Adrenal gland (tissue), 12 donors: Measurements from ENCODE around the gene SMNDC1. TPM values are rescaled to one million over a fixed set of nuclear protein-coding genes. Genes with fewer than 3 reads are reported as not detected.
A peak's percentile ranks its signal among the peaks of the same experiment; 100 is the strongest.

Experiments
- DNase-seq, 7 donors: peaks; one replicate each; pipeline ENCODE4 v3.0.0-alpha.2; 2019 to 2020
- H3K27ac ChIP-seq, 5 donors: fragments of 200-600 bp; sonication (generic) in 4 of 5; 1 replicate in 3 of 5; 2 replicates in 2 of 5; pipeline versions ENCODE4 v1.5.1 to v1.8.0; 2016 to 2020; ENCODE audit warnings: mild to moderate bottlenecking in 1 of 5
- H3K27me3 ChIP-seq: fragments of 200-600 bp; 2 replicates; pipeline ENCODE4 v1.8.0; 2021
- H3K36me3 ChIP-seq, 2 donors: fragments of 200-600 bp; replicated peaks in 1 of 2; 1 replicate in 1 of 2; 2 replicates in 1 of 2; pipeline versions ENCODE4 v1.5.1 to v1.8.0; 2018 to 2022
- H3K4me1 ChIP-seq, 2 donors: fragments of 200-600 bp; replicated peaks in 1 of 2; 1 replicate in 1 of 2; 2 replicates in 1 of 2; pipeline versions ENCODE4 v1.5.1 to v1.8.0; 2018 to 2021
- H3K4me3 ChIP-seq, 4 donors: fragments of 200-600 bp; sonication (generic) in 3 of 4; one replicate each; pipeline ENCODE4 v1.5.1; 2016 to 2018
- H3K9me3 ChIP-seq, 3 donors: fragments of 200-600 bp; sonication (generic) in 1 of 3; replicated peaks in 1 of 3; 1 replicate in 2 of 3; 2 replicates in 1 of 3; pipeline versions ENCODE4 v1.5.1 to v1.8.0; 2016 to 2021
- POLR2A ChIP-seq, 2 donors: fragments of 450-650 bp; IDR thresholded peaks; one replicate each; pipeline ENCODE4 v1.6.1; 2017; ENCODE audit warnings: antibody characterized with exemption in 2 of 2, mild to moderate bottlenecking in 2 of 2, moderate library complexity in 1 of 2
- WGBS, 4 donors: extraction: QIAGEN DNeasy Blood & Tissue Kit in 2 of 4; methylation state at CpG; one replicate each; pipeline versions ENCODE4 v1.1.5 to v1.1.7; 2013 to 2017; 5-methylcytosine and 5-hydroxymethylcytosine counted together
- intact Hi-C, 2 donors: fragments of 100-400 bp; cut with DNase I; formaldehyde crosslinking; loops; one replicate each; pipeline versions ENCODE4 v1.14.1 to v1.15.0; 2022 to 2023
- polyA plus RNA-seq, 3 donors: library from polyadenylated mRNA; stranded (reverse); fragments of 200-250 nt in 2 of 3; fragments of 350-450 nt in 1 of 3; fragmentation: Illumina TruSeq in 1 of 3; extraction: RNeasy Lipid Tissue Mini Kit (QIAGEN cat#74804) in 1 of 3; gene quantifications; one replicate each; pipeline ENCODE4 v1.2.3, GENCODE V29; 2013 to 2014
- total RNA-seq, 9 donors: library from RNA; depleted of rRNA in 4 of 9; stranded (reverse); fragments of >200 nt in 4 of 9; fragments of 120-200 nt in 1 of 9; fragmentation: NEBNext Ultra II Directional in 1 of 9; extraction: Animal tissue kit (Norgen Biotek cat#: 25700) in 1 of 9; gene quantifications; one replicate each; pipeline versions ENCODE4 v1.1.0 to v1.2.4, GENCODE V29; 2013 to 2023
- TF ChIP-seq, protein P1 (sequence below), 6 experiments: fragments of 450-650 bp in 4 of 6; fragments of 200-600 bp in 2 of 6; sonication (generic) in 1 of 6; IDR thresholded peaks; 1 replicate in 5 of 6; 2 replicates in 1 of 6; pipeline versions ENCODE4 v1.5.1 to v1.8.0; 2016 to 2021; ENCODE audit warnings: antibody characterized with exemption in 6 of 6, mild to moderate bottlenecking in 2 of 6, moderate library complexity in 1 of 6
- donor health status: healthy with polysubstance abuse.
- donor health status: Bipolar disorder and iron deficiency.
- donor health status: DM: yes; HTN: yes; CAD: no.
- donor health status: DM: no; HTN: no; CAD: no.
- donor health status: DM: no; HTN: no; CAD: no.
- donor health status: DM: yes; HTN: yes; CAD: no.

Gene SMNDC1
- total and polyA plus RNA-seq, 12 donors = 3.7 to 34.4 (median 9.9) TPM

- TF ChIP-seq POLR2A (IDR thresholded peaks at IDR 0.05) = no peak
- TF ChIP-seq, protein P1, sequence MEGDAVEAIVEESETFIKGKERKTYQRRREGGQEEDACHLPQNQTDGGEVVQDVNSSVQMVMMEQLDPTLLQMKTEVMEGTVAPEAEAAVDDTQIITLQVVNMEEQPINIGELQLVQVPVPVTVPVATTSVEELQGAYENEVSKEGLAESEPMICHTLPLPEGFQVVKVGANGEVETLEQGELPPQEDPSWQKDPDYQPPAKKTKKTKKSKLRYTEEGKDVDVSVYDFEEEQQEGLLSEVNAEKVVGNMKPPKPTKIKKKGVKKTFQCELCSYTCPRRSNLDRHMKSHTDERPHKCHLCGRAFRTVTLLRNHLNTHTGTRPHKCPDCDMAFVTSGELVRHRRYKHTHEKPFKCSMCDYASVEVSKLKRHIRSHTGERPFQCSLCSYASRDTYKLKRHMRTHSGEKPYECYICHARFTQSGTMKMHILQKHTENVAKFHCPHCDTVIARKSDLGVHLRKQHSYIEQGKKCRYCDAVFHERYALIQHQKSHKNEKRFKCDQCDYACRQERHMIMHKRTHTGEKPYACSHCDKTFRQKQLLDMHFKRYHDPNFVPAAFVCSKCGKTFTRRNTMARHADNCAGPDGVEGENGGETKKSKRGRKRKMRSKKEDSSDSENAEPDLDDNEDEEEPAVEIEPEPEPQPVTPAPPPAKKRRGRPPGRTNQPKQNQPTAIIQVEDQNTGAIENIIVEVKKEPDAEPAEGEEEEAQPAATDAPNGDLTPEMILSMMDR (IDR thresholded peaks at IDR 0.05) = no peak
Measured at GRCh38 chr10:110343947-110344346, 39.2 kb upstream of the SMNDC1 start.

DNA sequence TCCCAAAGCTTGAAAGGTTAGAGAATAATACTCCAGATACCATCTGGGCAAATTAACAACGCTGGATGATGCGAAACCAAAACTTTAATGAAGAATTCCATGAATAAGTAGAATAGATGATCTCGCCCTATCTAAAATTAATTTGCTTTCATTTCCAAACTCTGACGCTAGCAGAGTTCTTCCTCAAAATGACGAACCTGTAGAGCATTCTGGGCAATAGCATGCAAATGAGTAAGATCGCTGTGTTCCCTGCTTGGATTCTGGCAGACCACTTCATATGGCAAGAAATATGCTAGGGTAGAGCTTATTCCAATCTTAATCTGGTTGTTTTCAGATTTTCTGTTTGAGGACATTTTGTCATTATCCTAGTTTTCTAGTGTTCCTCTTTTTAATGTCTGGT lies 36.1 kb upstream of the SMNDC1 start:
- H3K36me3 ChIP-seq = no peaks in the 10 kb centered on the region

More at GRCh38 chr10:110343947-110344346, 39.2 kb upstream of the SMNDC1 start:
- Histone ChIP-seq H3K4me3 (no peak overlapping the region), H3K4me1 (no peaks in the 10 kb centered on the region), H3K27ac (no peak overlapping the region), H3K9me3 (no peaks in the 10 kb centered on the region), H3K27me3 (no peaks in the 10 kb centered on the region), H3K36me3 (no peaks in the 10 kb centered on the region)
- 80 to 90% (median 83%) methylated on average over 5 of the region's 5 CpGs for WGBS, 4 donors
- no peak for DNase-seq
- intact Hi-C loops = no loop called here

DNA sequence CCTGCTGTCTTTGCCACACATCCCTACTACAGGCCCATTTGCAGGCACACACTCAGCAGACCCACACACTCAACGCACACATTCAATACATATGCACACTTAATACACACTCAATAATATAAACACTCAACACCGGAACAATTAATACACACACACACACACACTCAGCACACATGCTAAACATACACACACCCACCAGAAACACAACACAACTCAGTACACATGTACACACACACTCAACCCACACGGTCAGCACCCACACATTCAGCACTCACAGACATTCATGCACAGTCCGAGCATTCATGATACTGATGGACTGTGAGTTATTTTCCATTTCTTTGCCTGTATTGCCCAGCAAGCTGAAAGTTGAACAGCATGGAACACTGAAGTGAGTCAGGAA lies 35.4 kb upstream of the SMNDC1 start:
- no peak for DNase-seq
- Histone ChIP-seq H3K9me3 (no peaks in the 10 kb centered on the region), H3K36me3 (no peaks in the 10 kb centered on the region), H3K27me3 (no peaks in the 10 kb centered on the region), H3K4me3 (no peak overlapping the region), H3K4me1 (peaks cover 10 to 18% of the 10 kb centered on the region in 2 donors), H3K27ac (no peak overlapping the region)
- intact Hi-C loops = no loop called here
- TF ChIP-seq, protein P1 (IDR thresholded peaks at IDR 0.05) = no peak
- TF ChIP-seq POLR2A (IDR thresholded peaks at IDR 0.05) = no peak
- WGBS, 4 donors = 92 to 99% (median 93%) methylated on average over 4 of the region's 4 CpGs

More for the DNA sequence above, 36.1 kb upstream of the SMNDC1 start:
- TF ChIP-seq, protein P1 (IDR thresholded peaks at IDR 0.05) = no peak
- TF ChIP-seq POLR2A (IDR thresholded peaks at IDR 0.05) = no peak
- WGBS, 4 donors = 84 to 87% (median 86%) methylated on average over 6 of the region's 6 CpGs
- H3K27ac ChIP-seq = no peak overlapping the region
- no peak overlapping the region for H3K4me3 ChIP-seq
- intact Hi-C loops = no loop called here
- H3K9me3 ChIP-seq = no peaks in the 10 kb centered on the region
- H3K4me1 ChIP-seq = peaks cover 10 to 15% of the 10 kb centered on the region in 2 donors
- no peaks in the 10 kb centered on the region for H3K27me3 ChIP-seq
- no peak for DNase-seq

DNA sequence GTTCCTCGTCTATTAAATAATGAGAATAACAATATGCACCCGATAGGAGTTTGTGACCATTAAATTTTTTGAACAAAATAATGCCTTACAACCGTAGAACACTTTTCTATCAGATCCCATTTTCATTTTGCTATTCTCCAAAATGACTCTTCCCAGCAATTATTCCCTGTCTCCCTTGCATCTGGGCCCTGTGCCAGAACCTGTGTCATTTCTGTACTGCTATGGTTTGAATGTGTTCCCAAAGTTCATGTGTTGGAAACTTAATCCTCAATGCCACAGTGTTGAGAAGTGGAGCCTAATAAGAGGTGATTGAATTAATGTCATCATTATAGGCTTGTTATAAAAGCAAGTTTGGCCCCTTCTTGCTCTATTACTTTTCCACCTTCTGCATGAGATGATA lies 33.2 kb upstream of the SMNDC1 start:
- intact Hi-C loops = no loop called here
- H3K4me1 ChIP-seq = peaks cover 10 to 18% of the 10 kb centered on the region in 2 donors
- H3K9me3 ChIP-seq = no peaks in the 10 kb centered on the region
- no peak overlapping the region for H3K4me3 ChIP-seq
- H3K36me3 ChIP-seq = no peaks in the 10 kb centered on the region
- 82 to 95% (median 90%) methylated on average over 3 of the region's 3 CpGs for WGBS, 4 donors
- TF ChIP-seq, protein P1 (IDR thresholded peaks at IDR 0.05) = no peak
- no peak for TF ChIP-seq POLR2A (IDR thresholded peaks at IDR 0.05)
- no peak overlapping the region for H3K27ac ChIP-seq
- H3K27me3 ChIP-seq = no peaks in the 10 kb centered on the region
- peak; percentile 56 to 76 (median 71) for DNase-seq
